IMR-90 (cell line): ENCODE measurements around the gene HBD. TPM values are rescaled to one million over a fixed set of nuclear protein-coding genes. Genes with fewer than 3 reads are reported as not detected.

Experiments
- ATAC-seq: fragments of 200-7000 bp; cut with Tn5 transposase; 2 replicates; pipeline ENCODE4 v1.9.1; 2020; ENCODE audit warnings: low read depth, mild to moderate bottlenecking, moderate library complexity
- BruUV-seq: library from RNA; stranded (reverse); fragments of 400-500 nt; replicated peaks from 2 replicates; lab custom pipeline; 2021; lab: Mats Ljungman, UMichigan
- CTCF ChIA-PET: fragments of 300-600 bp; formaldehyde crosslinking; extraction: SDS; loops from one replicate; lab custom pipeline; 2021; ENCODE audit warnings: antibody characterized with exemption; lab: Yijun Ruan, JAX
- POLR2A ChIA-PET: fragments of 300-600 bp; sonication (Branson Sonifier 250); formaldehyde crosslinking; loops from one replicate; lab custom pipeline; 2022; ENCODE audit warnings: antibody characterized with exemption; ENCODE audit not compliant: unreplicated experiment; lab: Charles Lee
- DNase-seq: peaks from one replicate; pipeline ENCODE4 v3.0.0; 2013
- H2AFZ ChIP-seq: replicated peaks from 2 replicates; pipeline ENCODE3; 2013; ENCODE audit warnings: low read length, mild to moderate bottlenecking; ENCODE audit not compliant: poor library complexity
- H2AK5ac ChIP-seq: 2 replicates; pipeline ENCODE4 v1.6.1; 2013; ENCODE audit warnings: low read depth, low read length, inconsistent platforms
- H2AK9ac ChIP-seq: replicated peaks from 2 replicates; pipeline ENCODE3; 2013; ENCODE audit warnings: mild to moderate bottlenecking, low read depth, low read length, moderate library complexity; ENCODE audit not compliant: poor library complexity
- H2BK120ac ChIP-seq: 2 replicates; pipeline ENCODE4 v1.6.1; 2013; ENCODE audit warnings: low read depth, low read length, inconsistent platforms
- H2BK15ac ChIP-seq: 3 replicates; pipeline ENCODE4 v1.6.1; 2013; ENCODE audit warnings: low read depth, low read length, inconsistent platforms
- H2BK20ac ChIP-seq: 2 replicates; pipeline ENCODE4 v1.6.1; 2013; ENCODE audit warnings: low read depth, mild to moderate bottlenecking, inconsistent platforms, low read length, moderate library complexity
- H2BK5ac ChIP-seq: 2 replicates; pipeline ENCODE4 v1.6.1; 2013; ENCODE audit warnings: mild to moderate bottlenecking, low read depth, low read length, inconsistent platforms; ENCODE audit not compliant: poor library complexity, severe bottlenecking
- H3K14ac ChIP-seq: replicated peaks from 2 replicates; pipeline ENCODE4 v1.6.1; 2013; ENCODE audit warnings: low read depth, low read length, inconsistent platforms
- H3K18ac ChIP-seq: 2 replicates; pipeline ENCODE4 v1.6.1; 2013; ENCODE audit warnings: low read depth, low read length, control low read depth
- H3K23ac ChIP-seq: 2 replicates; pipeline ENCODE4 v1.6.1; 2013; ENCODE audit warnings: low read depth, low read length, inconsistent platforms
- H3K27ac ChIP-seq: 2 replicates; pipeline ENCODE4 v1.5.1; 2013; ENCODE audit warnings: mild to moderate bottlenecking, control low read depth, low read length; ENCODE audit not compliant: insufficient read depth
- H3K27me3 ChIP-seq: 2 replicates; pipeline ENCODE4 v1.6.1; 2013; ENCODE audit warnings: low read length; ENCODE audit not compliant: control insufficient read depth, insufficient read depth
- H3K36me3 ChIP-seq: 2 replicates; pipeline ENCODE4 v1.6.1; 2013; ENCODE audit warnings: low read length, mixed read lengths; ENCODE audit not compliant: control insufficient read depth, insufficient read depth
- H3K4ac ChIP-seq: 2 replicates; pipeline ENCODE4 v1.6.1; 2013; ENCODE audit warnings: low read depth, low read length, inconsistent platforms
- H3K4me1 ChIP-seq: 2 replicates; pipeline ENCODE4 v1.6.1; 2013; ENCODE audit warnings: low read length, mixed read lengths; ENCODE audit not compliant: control insufficient read depth, insufficient read depth
- H3K4me2 ChIP-seq: 2 replicates; pipeline ENCODE4 v1.6.1; 2013; ENCODE audit warnings: low read depth, mild to moderate bottlenecking, control low read depth, low read length, moderate library complexity
- H3K4me3 ChIP-seq: 2 replicates; pipeline ENCODE4 v1.5.1; 2013; ENCODE audit warnings: low read depth, mild to moderate bottlenecking, control low read depth, low read length, moderate library complexity; ENCODE audit not compliant: insufficient read depth
- H3K56ac ChIP-seq: 2 replicates; pipeline ENCODE4 v1.6.1; 2013; ENCODE audit warnings: low read length, inconsistent platforms; ENCODE audit not compliant: insufficient read depth; ENCODE audit errors: extremely low read depth
- H3K79me1 ChIP-seq, 2 experiments: 2 replicates each; pipeline ENCODE4 v1.6.1; 2013; ENCODE audit warnings: low read length in 2 of 2, inconsistent platforms in 1 of 2, low read depth in 1 of 2
- H3K9ac ChIP-seq: 2 replicates; pipeline ENCODE4 v1.6.1; 2013; ENCODE audit warnings: low read depth, low read length, control low read depth
- H3K9me1 ChIP-seq: 2 replicates; pipeline ENCODE4 v1.6.1; 2013; ENCODE audit warnings: low read length, inconsistent platforms; ENCODE audit not compliant: insufficient read depth
- H3K9me3 ChIP-seq: 2 replicates; pipeline ENCODE4 v1.6.1; 2013; ENCODE audit warnings: low read length; ENCODE audit not compliant: control insufficient read depth, insufficient read depth
- H4K20me1 ChIP-seq: 2 replicates; pipeline ENCODE4 v1.6.1; 2013; ENCODE audit warnings: low read length, inconsistent platforms; ENCODE audit not compliant: insufficient read depth
- H4K5ac ChIP-seq: 2 replicates; pipeline ENCODE4 v1.6.1; 2013; ENCODE audit warnings: mild to moderate bottlenecking, low read depth, low read length, control low read depth
- H4K8ac ChIP-seq, 2 experiments: 2 replicates each; pipeline ENCODE4 v1.6.1; 2013; ENCODE audit warnings: low read depth in 2 of 2, low read length in 2 of 2, control low read depth in 1 of 2, inconsistent platforms in 1 of 2
- H4K91ac ChIP-seq: 2 replicates; pipeline ENCODE4 v1.6.1; 2013; ENCODE audit warnings: low read depth, low read length, inconsistent platforms; ENCODE audit not compliant: insufficient read depth
- CEBPB ChIP-seq: IDR thresholded peaks from 2 replicates; pipeline ENCODE4 v1.6.1; 2012; ENCODE audit warnings: low read depth, low read length, improper control_type of control experiment
- CHD1 ChIP-seq: IDR thresholded peaks from 2 replicates; pipeline ENCODE4 v1.6.1; 2012; ENCODE audit warnings: low read depth, low read length, improper control_type of control experiment
- POLR2A ChIP-seq: IDR thresholded peaks from 2 replicates; pipeline ENCODE4 v1.6.1; 2012; ENCODE audit warnings: mild to moderate bottlenecking, low read depth, low read length
- RFX5 ChIP-seq: IDR thresholded peaks from 2 replicates; pipeline ENCODE4 v1.8.0; 2012; ENCODE audit warnings: low read depth, mild to moderate bottlenecking, low read length, moderate library complexity
- SMC3 ChIP-seq: fragments of 150-350 bp; IDR thresholded peaks from 2 replicates; pipeline ENCODE4 v1.6.1; 2016; ENCODE audit warnings: low read depth, mild to moderate bottlenecking, antibody characterized with exemption, low read length, moderate library complexity
- WGBS, 2 experiments: methylation state at CpG; one replicate each; pipeline versions ENCODE4 v1.1.5 to v1.1.7; 2013; ENCODE audit warnings: missing lambda C conversion rate in 2 of 2; ENCODE audit not compliant: insufficient read length in 1 of 2; ENCODE audit errors: extremely low coverage in 2 of 2; 5-methylcytosine and 5-hydroxymethylcytosine counted together
- dilution Hi-C: fragments of 300-500 bp; cut with HindIII; formaldehyde crosslinking; loops from one replicate; pipeline ENCODE4 v1.14.3; 2018; ENCODE audit warnings: low sequenced_read_pairs; ENCODE audit not compliant: unreplicated experiment
- in situ Hi-C: fragments of 300-500 bp; cut with MboI; formaldehyde crosslinking; loops from 3 replicates; pipeline ENCODE4 v1.14.3; 2019; ENCODE audit warnings: low sequenced_read_pairs, inconsistent platforms, mixed read lengths
- intact Hi-C: fragments of 100-400 bp; cut with micrococcal nuclease; formaldehyde crosslinking; loops from 2 replicates; pipeline ENCODE4 v1.10.0; 2022
- polyA plus RNA-seq, 3 experiments: library from polyadenylated mRNA; depleted of rRNA; stranded (reverse); fragments of >200 nt; gene quantifications; 2 replicates each; pipeline ENCODE4 v1.2.3, GENCODE V29; 2012; ENCODE audit warnings: low replicate concordance in 1 of 3
- total RNA-seq: library from RNA; depleted of rRNA; stranded (reverse); fragments of >200 nt; gene quantifications from 2 replicates; pipeline ENCODE4 v1.2.3, GENCODE V29; 2012
- TF ChIP-seq, protein P1 (sequence below): fragments of 150-350 bp; IDR thresholded peaks from 2 replicates; pipeline ENCODE4 v1.6.1; 2017; ENCODE audit warnings: mild to moderate bottlenecking, antibody characterized with exemption, low read length, low read depth

HBD gene
- total and polyA plus RNA-seq, 2 of the 4 experiments (the other 2 are of a cell fraction), result 6.3 to 12.0 TPM

GRCh38 chr11:5223686-5224085 is 10.6 kb downstream of the HBD start:
- no CpG with 5 or more reads among the region's 1 CpG for WGBS, 2 experiments
- H2AFZ ChIP-seq, result no peak overlapping the region
- no TSS peak for BruUV-seq

More at GRCh38 chr11:5223686-5224085, 10.6 kb downstream of the HBD start:
- ATAC-seq (no peak), DNase-seq (peak; percentile 32)
- H3K36me3 ChIP-seq, result no peaks in the 10 kb centered on the region
- ChIA-PET POLR2A (no interaction called here), CTCF (no interaction called here)
- no peaks in the 10 kb centered on the region for H3K27me3 ChIP-seq
- no peak overlapping the region for H3K4me3 ChIP-seq
- H3K14ac ChIP-seq, result no peak overlapping the region
- H2AK9ac ChIP-seq, result no peak overlapping the region
- no peak overlapping the region for H3K9ac ChIP-seq
- no peaks in the 10 kb centered on the region for H3K4me1 ChIP-seq
- H3K4me2 ChIP-seq, result peak overlapping the region; percentile 15; the same call in 1 of the 2 replicates
- in situ Hi-C loops, result no loop called here
- TF ChIP-seq CEBPB (no peak), SMC3 (no peak), CHD1 (no peak), RFX5 (no peak), POLR2A (no peak)
- TF ChIP-seq, protein P1, sequence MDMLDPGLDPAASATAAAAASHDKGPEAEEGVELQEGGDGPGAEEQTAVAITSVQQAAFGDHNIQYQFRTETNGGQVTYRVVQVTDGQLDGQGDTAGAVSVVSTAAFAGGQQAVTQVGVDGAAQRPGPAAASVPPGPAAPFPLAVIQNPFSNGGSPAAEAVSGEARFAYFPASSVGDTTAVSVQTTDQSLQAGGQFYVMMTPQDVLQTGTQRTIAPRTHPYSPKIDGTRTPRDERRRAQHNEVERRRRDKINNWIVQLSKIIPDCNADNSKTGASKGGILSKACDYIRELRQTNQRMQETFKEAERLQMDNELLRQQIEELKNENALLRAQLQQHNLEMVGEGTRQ, result no peak
- no peak overlapping the region for H2AK5ac ChIP-seq
- no peak overlapping the region for H3K56ac ChIP-seq
- no peak overlapping the region for H4K91ac ChIP-seq
- no peak overlapping the region for H3K23ac ChIP-seq
- no peak overlapping the region for H2BK20ac ChIP-seq
- H3K79me1 ChIP-seq, result no peaks in the 10 kb centered on the region
- no peaks in the 10 kb centered on the region for H3K9me3 ChIP-seq
- H3K27ac ChIP-seq, result no peak overlapping the region
- H4K8ac ChIP-seq, result no peak overlapping the region
- peak overlapping the region; percentile 36; the same call in 1 of the 2 replicates for H3K18ac ChIP-seq
- intact Hi-C loops, result no loop called here
- no peak overlapping the region for H2BK5ac ChIP-seq
- H2BK15ac ChIP-seq, result no peak overlapping the region
- H2BK120ac ChIP-seq, result no peak overlapping the region
- no peaks in the 10 kb centered on the region for H3K9me1 ChIP-seq
- no peaks in the 10 kb centered on the region for H4K20me1 ChIP-seq
- H3K4ac ChIP-seq, result no peak overlapping the region
- no peak overlapping the region for H4K5ac ChIP-seq
- dilution Hi-C loops, result no loop called here
